ENCODE data around the gene VMP1.

GRCh38 chr17:59778996-59779395, 71.5 kb downstream of the VMP1 start:
- no peak for TF ChIP-seq CTCF (conservative IDR thresholded peaks at IDR 0.05; ENCODE audit: low read depth, low read length)
- no peak for TF ChIP-seq EZH2 (IDR thresholded peaks at IDR 0.05; ENCODE audit: low read length, unreplicated experiment)
